GM18526 (cell line): Measurements from ENCODE around the gene GGA2.

Experiments
- POLR2A ChIP-seq: IDR thresholded peaks from 3 replicates; pipeline ENCODE4 v1.6.1; 2011; ENCODE audit not compliant: insufficient read length; ENCODE audit errors: extremely low read depth

Gene GGA2

DNA sequence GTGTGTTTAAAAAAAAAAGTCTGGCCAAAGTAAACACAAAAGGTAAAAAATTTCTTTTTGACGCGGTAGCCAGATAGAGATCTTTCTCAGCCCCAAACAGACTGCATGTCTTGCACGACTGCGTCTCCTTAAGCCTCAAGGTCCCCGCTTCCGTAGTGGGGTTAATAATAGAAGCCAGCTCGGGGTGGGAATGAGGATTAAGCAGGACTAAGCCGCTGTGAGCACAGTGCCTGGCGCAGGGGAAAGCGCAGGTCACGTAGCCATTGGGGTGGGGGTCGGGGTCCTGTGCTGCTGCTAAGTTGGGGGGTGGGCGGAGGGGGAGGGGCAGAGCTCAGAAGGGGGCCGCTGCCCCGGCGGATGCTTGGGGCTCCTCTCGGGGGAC is 521 bp downstream of the GGA2 start:
- no peak for TF ChIP-seq POLR2A

DNA sequence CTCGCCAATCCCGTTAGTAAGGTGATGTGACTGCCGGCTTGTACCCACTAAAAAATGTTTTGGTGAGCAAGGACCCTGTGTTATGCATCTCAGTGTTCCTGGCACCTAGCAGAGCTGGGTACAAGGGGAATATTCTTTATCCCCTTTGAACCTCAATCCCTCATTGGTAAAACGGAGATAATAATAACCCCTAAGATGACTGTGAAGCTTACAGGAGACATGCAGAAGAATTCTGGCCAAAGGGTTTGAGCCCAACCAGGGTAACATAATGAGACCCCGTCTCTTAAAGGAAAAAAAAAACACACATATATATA is 896 bp downstream of the GGA2 start:
- TF ChIP-seq POLR2A: no peak

- TF ChIP-seq POLR2A: no peak
Observed at GRCh38 chr16:23508589-23509440, 1.5 kb downstream of the GGA2 start.

- TF ChIP-seq POLR2A: no peak
Observed at GRCh38 chr16:23506606-23506994, 3.7 kb downstream of the GGA2 start.

DNA sequence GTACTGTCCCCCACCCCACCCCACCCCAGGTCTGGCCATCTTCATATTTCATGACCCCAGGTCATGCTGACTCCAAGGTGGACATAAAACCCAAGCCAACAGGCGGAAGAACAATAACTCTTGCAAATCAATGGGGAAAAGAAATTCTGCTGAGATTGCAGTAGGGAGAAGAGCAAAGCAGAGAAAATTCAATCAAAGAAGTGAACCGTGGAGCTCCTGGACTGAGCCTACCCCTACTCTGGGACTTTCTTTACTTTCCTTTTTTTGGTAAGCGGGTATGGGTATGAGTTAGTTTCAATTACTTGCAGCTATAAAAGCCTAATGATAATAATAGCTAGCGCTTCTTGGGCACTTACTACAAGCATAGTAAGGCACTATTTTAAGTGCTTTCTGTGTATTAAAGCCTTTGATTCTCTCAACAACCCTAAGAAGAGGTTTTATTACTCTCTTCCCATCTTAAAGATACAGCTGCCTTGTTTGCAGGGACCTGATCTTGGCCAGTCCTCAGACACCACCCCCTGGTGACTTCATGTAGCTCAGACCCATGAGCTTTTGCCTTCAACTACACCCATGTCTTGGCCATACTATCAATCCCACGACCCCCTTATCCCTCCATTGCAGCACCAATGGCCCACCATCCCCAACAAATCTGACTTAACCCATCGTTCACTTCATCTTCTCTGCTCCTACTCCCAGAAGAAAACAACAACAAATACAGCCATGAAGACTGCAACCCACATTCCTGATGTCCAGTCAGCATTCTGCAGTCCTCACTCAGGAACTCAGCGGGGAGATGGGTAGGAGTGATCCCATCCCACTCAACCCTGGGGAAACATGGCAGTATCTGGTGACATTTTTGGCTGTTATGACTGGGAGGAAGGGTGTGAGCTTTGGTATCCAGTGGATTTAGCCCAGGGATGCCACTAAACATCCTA is 4.4 kb downstream of the GGA2 start:
- TF ChIP-seq POLR2A: no peak

GRCh38 chr16:23505180-23505665 is 5.1 kb downstream of the GGA2 start:
- no peak for TF ChIP-seq POLR2A

DNA sequence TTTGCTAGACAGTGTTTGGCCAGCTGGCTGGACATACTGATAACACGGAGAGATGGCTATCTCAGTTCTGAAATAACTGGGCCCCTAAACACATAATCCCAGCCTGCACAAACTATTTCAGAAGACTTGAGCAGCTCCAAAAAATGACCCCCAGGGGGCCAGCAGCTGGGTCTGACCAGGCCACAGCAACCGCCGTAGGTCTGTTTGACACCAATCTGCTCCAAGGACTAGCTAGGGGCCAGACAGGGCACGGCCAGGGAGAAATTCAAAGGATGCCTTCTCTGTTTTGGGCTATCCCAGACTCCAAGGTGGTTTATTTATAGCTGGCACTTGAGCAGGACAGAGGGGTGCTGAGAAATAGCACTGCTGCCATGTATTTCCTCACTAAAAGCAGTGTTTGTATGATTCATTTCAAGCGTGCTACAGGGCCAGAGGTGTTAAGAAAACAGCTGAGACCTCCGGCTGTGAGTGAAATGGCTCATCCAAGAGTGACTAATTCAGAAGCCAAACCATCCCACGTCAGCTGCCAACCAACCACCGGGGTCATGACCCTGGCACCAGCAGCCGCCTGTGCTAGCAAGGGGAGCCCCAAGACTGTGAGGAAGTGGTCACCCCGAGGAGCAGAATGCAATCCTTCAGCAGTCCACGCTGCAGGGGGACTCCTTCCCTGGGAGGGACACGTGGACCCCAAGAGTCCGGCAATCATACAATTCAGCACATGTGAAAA is 5.7 kb downstream of the GGA2 start:
- TF ChIP-seq POLR2A: no peak

GRCh38 chr16:23504076-23504452 is 6.2 kb downstream of the GGA2 start:
- no peak for TF ChIP-seq POLR2A

GRCh38 chr16:23502466-23502865 is 7.8 kb downstream of the GGA2 start:
- no peak for TF ChIP-seq POLR2A

GRCh38 chr16:23501291-23501690 is 9.0 kb downstream of the GGA2 start:
- no peak for TF ChIP-seq POLR2A

- no peak for TF ChIP-seq POLR2A
Observed at GRCh38 chr16:23500862-23501225, 9.4 kb downstream of the GGA2 start.

- TF ChIP-seq POLR2A: no peak
Observed at GRCh38 chr16:23500212-23500861, 10.0 kb downstream of the GGA2 start.

DNA sequence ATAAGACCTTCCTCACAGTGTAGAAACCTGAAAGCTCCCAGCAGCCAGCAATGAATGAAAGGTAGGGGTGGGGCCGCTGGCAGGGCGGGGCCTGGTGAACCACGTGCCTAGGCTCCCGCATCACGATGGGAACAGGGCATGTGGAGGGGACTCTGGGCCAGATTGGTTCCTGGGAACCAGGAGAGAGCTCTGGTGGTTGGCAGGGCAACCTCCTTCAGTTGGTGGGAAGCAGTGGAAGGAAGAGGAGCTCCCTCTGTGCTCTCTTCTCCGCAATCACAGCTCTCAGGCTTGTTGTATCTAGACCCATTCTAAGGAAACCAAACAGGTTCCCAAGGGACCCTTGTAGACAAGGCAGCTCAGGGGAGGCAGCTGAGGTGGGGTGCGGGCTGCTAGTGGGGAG is 10.5 kb downstream of the GGA2 start:
- TF ChIP-seq POLR2A: no peak

DNA sequence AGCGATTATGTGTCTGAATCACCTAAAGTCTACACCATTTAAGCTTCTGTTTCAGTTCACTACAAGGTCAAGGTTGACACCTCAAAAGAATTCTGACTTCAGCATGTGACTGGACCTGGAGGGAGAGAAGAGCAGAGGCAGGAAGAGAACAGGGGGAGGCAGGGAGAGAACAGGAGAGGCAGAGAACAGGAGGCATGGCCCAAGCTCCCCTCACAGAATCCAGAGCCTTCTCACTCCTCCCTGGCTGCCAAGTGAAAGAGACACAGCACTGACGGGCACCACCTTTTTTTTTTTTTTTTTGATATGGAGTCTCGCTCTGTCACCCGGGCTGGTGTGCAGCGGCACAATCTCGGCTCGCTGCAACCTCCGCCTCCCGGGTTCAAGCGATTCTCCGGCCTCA is 11.4 kb downstream of the GGA2 start:
- no peak for TF ChIP-seq POLR2A

- no peak for TF ChIP-seq POLR2A
Observed at GRCh38 chr16:23497543-23497868, 12.8 kb downstream of the GGA2 start.
